GM12865 (cell line): ENCODE measurements around the gene TMBIM4.

Experiments
- DNase-seq: peaks from one replicate; pipeline ENCODE4 v3.0.0; 2010; ENCODE audit warnings: low read depth
- H3K4me3 ChIP-seq: 2 replicates; pipeline ENCODE4 v1.5.1; 2011; ENCODE audit warnings: mild to moderate bottlenecking, low read depth, low read length, control low read depth
- CTCF ChIP-seq: IDR thresholded peaks from 2 replicates; pipeline ENCODE4 v1.5.1; 2011; ENCODE audit warnings: low read length, control low read depth, low read depth, inconsistent platforms; ENCODE audit not compliant: insufficient read depth; ENCODE audit errors: missing control alignments

Gene TMBIM4

GRCh38 chr12:66127650-66128049, 42.1 kb downstream of the TMBIM4 start:
- DNase-seq: no peak
- no peak overlapping the region for H3K4me3 ChIP-seq
- TF ChIP-seq CTCF: no peak

GRCh38 chr12:66120477-66120876, 49.3 kb downstream of the TMBIM4 start:
- no peak for DNase-seq
- no peak overlapping the region for H3K4me3 ChIP-seq
- no peak for TF ChIP-seq CTCF

DNA sequence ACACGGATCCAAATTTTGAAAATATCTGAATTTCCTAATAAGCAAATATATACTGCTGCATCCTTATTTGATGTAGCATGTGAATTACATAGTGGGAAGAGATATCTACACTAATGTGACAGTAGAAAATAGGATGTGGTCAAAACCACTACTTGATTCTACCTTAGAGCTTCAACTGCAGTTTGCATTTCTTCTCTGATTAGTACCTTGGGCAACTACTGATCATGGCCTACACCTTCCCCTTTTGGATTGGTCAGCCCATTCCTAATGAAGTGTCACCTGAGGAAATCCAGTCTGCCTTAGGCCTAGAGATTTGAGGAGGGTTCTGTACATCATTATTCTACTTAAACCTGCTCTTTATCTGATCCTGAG, 49.9 kb downstream of the TMBIM4 start:
- no peak overlapping the region for H3K4me3 ChIP-seq
- no peak for TF ChIP-seq CTCF
- DNase-seq: peak; percentile 14

- H3K4me3 ChIP-seq: no peak overlapping the region
- TF ChIP-seq CTCF: no peak
- no peak for DNase-seq
Measured at GRCh38 chr12:66119229-66119869, 50.4 kb downstream of the TMBIM4 start.

- DNase-seq: no peak
- TF ChIP-seq CTCF: no peak
Measured at GRCh38 chr12:66118240-66118891, 51.4 kb downstream of the TMBIM4 start.

DNA sequence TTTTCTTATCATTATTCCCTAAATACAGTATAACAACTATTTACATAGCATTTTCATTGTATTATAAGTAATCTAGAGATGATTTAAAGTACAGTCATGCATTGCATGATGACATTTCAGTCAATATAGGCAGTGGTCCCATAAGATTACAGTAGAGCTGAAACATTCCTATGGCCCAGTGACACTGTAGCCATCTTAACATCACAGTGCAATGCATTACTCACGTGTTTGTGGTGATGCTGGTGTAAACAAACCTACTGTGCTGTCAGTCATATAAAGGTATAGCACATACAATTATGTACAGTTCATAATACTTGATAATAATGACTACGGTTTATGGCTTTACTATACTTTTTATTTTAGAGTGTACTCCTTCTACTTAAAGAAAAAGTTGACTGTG, 52.6 kb downstream of the TMBIM4 start:
- no peak for DNase-seq
- TF ChIP-seq CTCF: no peak
- H3K4me3 ChIP-seq: no peak overlapping the region

More at GRCh38 chr12:66118240-66118891, 51.4 kb downstream of the TMBIM4 start:
- H3K4me3 ChIP-seq: no peak overlapping the region
